HepG2 (cell line): ENCODE results near the gene UQCRHL. TPM values are rescaled to one million over a fixed set of nuclear protein-coding genes. Genes with fewer than 3 reads are reported as not detected.

Experiments used
- ATF5 ChIP-seq: sonication (generic); formaldehyde crosslinking; IDR thresholded peaks from 2 replicates; pipeline ENCODE4 v1.4.0; 2020; ENCODE audit warnings: mild to moderate bottlenecking, low read depth, missing genetic modification reagents
- EED ChIP-seq: sonication (generic); formaldehyde crosslinking; IDR thresholded peaks from 2 replicates; pipeline ENCODE4 v1.5.0; 2020; ENCODE audit warnings: mild to moderate bottlenecking, missing genetic modification reagents
- GLMP ChIP-seq: sonication (generic); formaldehyde crosslinking; IDR thresholded peaks from 2 replicates; pipeline ENCODE4 v1.9.0; 2021; ENCODE audit warnings: missing genetic modification reagents, mild to moderate bottlenecking, borderline replicate concordance
- MAFG ChIP-seq: sonication (generic); formaldehyde crosslinking; IDR thresholded peaks from 2 replicates; pipeline ENCODE4 v1.5.1; 2020; ENCODE audit warnings: mild to moderate bottlenecking, missing genetic modification reagents
- NFRKB ChIP-seq: fragments of 450-650 bp; IDR thresholded peaks from 2 replicates; pipeline ENCODE4 v1.6.1; 2017
- NPAS2 ChIP-seq: sonication (generic); formaldehyde crosslinking; IDR thresholded peaks from 2 replicates; pipeline ENCODE4 v1.8.0; 2022; ENCODE audit warnings: mild to moderate bottlenecking, missing genetic modification reagents, borderline replicate concordance
- TCF7 ChIP-seq: sonication (generic); IDR thresholded peaks from 2 replicates; pipeline ENCODE4 v1.6.1; 2016; ENCODE audit warnings: antibody characterized with exemption, low read depth
- TFAP4 ChIP-seq: sonication (generic); IDR thresholded peaks from 2 replicates; pipeline ENCODE4 v1.6.1; 2016; ENCODE audit warnings: low read depth, borderline replicate concordance
- ZBTB40 ChIP-seq, 2 experiments: fragments of 450-650 bp in 1 of 2; sonication (generic) in 1 of 2; formaldehyde crosslinking in 1 of 2; IDR thresholded peaks; 2 replicates each; pipeline versions ENCODE4 v1.6.1 to v1.8.0; 2016 to 2022; ENCODE audit warnings: antibody characterized with exemption in 1 of 2, mild to moderate bottlenecking in 1 of 2, missing genetic modification reagents in 1 of 2
- ZFYVE20 ChIP-seq: sonication (generic); formaldehyde crosslinking; IDR thresholded peaks from 2 replicates; pipeline ENCODE4 v1.8.0; 2023; ENCODE audit warnings: low read depth, mild to moderate bottlenecking, moderate library complexity, missing genetic modification reagents, borderline replicate concordance
- ZSCAN30 ChIP-seq: sonication (generic); formaldehyde crosslinking; IDR thresholded peaks from 2 replicates; pipeline ENCODE4 v1.5.0; 2020; ENCODE audit warnings: mild to moderate bottlenecking, missing genetic modification reagents
- ZXDC ChIP-seq: sonication (generic); formaldehyde crosslinking; IDR thresholded peaks from 2 replicates; pipeline ENCODE4 v1.5.0; 2020; ENCODE audit warnings: mild to moderate bottlenecking, missing genetic modification reagents
- polyA plus RNA-seq, 8 experiments: library from polyadenylated mRNA; depleted of rRNA in 3 of 8; stranded (reverse) in 7 of 8; unstranded in 1 of 8; fragments of >200 nt; fragmentation: Illumina TruSeq in 4 of 8; extraction: Trizol in 4 of 8; gene quantifications; 2 replicates each; pipeline versions ENCODE4 v1.2.1 to v1.2.3, GENCODE V29; 2011 to 2016; ENCODE audit warnings: low read depth in 4 of 8, missing spikeins in 1 of 8, mixed read lengths in 1 of 8; ENCODE audit not compliant: insufficient read depth in 1 of 8
- total RNA-seq, 5 experiments: library from RNA; depleted of rRNA; stranded (reverse); fragments of >200 nt; fragmentation: Illumina TruSeq; extraction: Trizol; gene quantifications; 2 replicates each; pipeline ENCODE4 v1.2.3, GENCODE V29; 2016; ENCODE audit warnings: low read depth in 1 of 5

The UQCRHL gene
- total and polyA plus RNA-seq, 2 of the 13 experiments (the other 11 are each of a cell fraction or from before 2014, with no cell fraction given): 1.8 to 2.3 TPM

- TF ChIP-seq GLMP (no peak), ZSCAN30 (CRISPR knock-in tag) (no peak), NPAS2 (CRISPR knock-in tag) (no peak), ZFYVE20 (CRISPR knock-in tag) (no peak), ZXDC (CRISPR knock-in tag) (no peak), EED (CRISPR knock-in tag) (no peak), TFAP4 (no peak; the same call in 1 of the 2 replicates), ATF5 (CRISPR knock-in tag) (0 out of 2 replicates have a peak, but pooled peaks have one; percentile 60), ZBTB40 (IDR thresholded peaks at IDR 0.05) (no peak), ZBTB40 (CRISPR knock-in tag; IDR thresholded peaks at IDR 0.05) (no peak; the same call in 1 of the 2 replicates), MAFG (CRISPR knock-in tag) (no peak), TCF7 (no peak), NFRKB (no peak)
Measured at GRCh38 chr1:15835741-15836510, 28.5 kb upstream of the UQCRHL start (continued).
